SK-N-SH treated with all-trans-retinoic acid at 6 μM for 48 hours (cell line): ENCODE data around the gene GAN.

Source experiments
- ARNTL ChIP-seq: fragments of 450-650 bp; formaldehyde crosslinking; IDR thresholded peaks from 2 replicates; pipeline ENCODE4 v1.5.0; 2020; ENCODE audit warnings: low read depth, mild to moderate bottlenecking, moderate library complexity, borderline replicate concordance
- ESRRG ChIP-seq: fragments of 250-450 bp; sonication (Bioruptor Pico); IDR thresholded peaks from 2 replicates; pipeline ENCODE4 v1.6.1; 2021; ENCODE audit warnings: mild to moderate bottlenecking
- POU6F1 ChIP-seq: fragments of 250-450 bp; sonication (Bioruptor Pico); IDR thresholded peaks from 2 replicates; pipeline ENCODE4 v1.8.0; 2021; ENCODE audit warnings: low read depth, mild to moderate bottlenecking, moderate library complexity, borderline replicate concordance
- SNAI2 ChIP-seq: fragments of 250-450 bp; sonication (Bioruptor Pico); IDR thresholded peaks from 2 replicates; pipeline ENCODE4 v1.5.0; 2020; ENCODE audit warnings: mild to moderate bottlenecking, moderate library complexity
- ZFP3 ChIP-seq: fragments of 250-450 bp; sonication (Bioruptor Pico); IDR thresholded peaks from 2 replicates; pipeline ENCODE4 v1.5.0; 2020; ENCODE audit warnings: mild to moderate bottlenecking, moderate library complexity
- ZNF565 ChIP-seq: fragments of 450-650 bp; formaldehyde crosslinking; conservative IDR thresholded peaks from 2 replicates; pipeline ENCODE4 v1.5.0; 2020; ENCODE audit warnings: low read depth, mild to moderate bottlenecking, moderate library complexity
- TF ChIP-seq, protein P1 (sequence below): fragments of 250-450 bp; sonication (Bioruptor Pico); IDR thresholded peaks from 2 replicates; pipeline ENCODE4 v1.5.0; 2020; ENCODE audit warnings: mild to moderate bottlenecking, moderate library complexity

GRCh38 chr16:81397879-81398520 lies 83.2 kb downstream of the GAN start:
- TF ChIP-seq POU6F1 (no peak), ESRRG (no peak), ZFP3 (CRISPR knock-in tag) (no peak), ZNF565 (CRISPR knock-in tag) (no peak), SNAI2 (CRISPR knock-in tag) (no peak), ARNTL (CRISPR knock-in tag) (no peak)
- TF ChIP-seq, protein P1, sequence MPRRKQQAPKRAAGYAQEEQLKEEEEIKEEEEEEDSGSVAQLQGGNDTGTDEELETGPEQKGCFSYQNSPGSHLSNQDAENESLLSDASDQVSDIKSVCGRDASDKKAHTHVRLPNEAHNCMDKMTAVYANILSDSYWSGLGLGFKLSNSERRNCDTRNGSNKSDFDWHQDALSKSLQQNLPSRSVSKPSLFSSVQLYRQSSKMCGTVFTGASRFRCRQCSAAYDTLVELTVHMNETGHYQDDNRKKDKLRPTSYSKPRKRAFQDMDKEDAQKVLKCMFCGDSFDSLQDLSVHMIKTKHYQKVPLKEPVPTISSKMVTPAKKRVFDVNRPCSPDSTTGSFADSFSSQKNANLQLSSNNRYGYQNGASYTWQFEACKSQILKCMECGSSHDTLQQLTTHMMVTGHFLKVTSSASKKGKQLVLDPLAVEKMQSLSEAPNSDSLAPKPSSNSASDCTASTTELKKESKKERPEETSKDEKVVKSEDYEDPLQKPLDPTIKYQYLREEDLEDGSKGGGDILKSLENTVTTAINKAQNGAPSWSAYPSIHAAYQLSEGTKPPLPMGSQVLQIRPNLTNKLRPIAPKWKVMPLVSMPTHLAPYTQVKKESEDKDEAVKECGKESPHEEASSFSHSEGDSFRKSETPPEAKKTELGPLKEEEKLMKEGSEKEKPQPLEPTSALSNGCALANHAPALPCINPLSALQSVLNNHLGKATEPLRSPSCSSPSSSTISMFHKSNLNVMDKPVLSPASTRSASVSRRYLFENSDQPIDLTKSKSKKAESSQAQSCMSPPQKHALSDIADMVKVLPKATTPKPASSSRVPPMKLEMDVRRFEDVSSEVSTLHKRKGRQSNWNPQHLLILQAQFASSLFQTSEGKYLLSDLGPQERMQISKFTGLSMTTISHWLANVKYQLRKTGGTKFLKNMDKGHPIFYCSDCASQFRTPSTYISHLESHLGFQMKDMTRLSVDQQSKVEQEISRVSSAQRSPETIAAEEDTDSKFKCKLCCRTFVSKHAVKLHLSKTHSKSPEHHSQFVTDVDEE (CRISPR knock-in tag) = no peak
